ENCODE data around the gene ODAD3.
A peak's percentile ranks its signal among the peaks of the same experiment; 100 is the strongest.
"Not testable (repeated sequence)": the region's sequence is repeated elsewhere in the genome, so short reads cannot be mapped to it uniquely, and the experiment has no call there.

ODAD3 gene

GRCh38 chr19:11435057-11435832 is at the start of gene ODAD3, which contains the start of gene PRKCSH:
TSS of gene ODAD3 (minus strand) at chr19:11435121. CDS start at chr19:11435016, 105 bp downstream.
TSS of gene PRKCSH (plus strand) at chr19:11435635. CDS start at chr19:11436118, 483 bp downstream.
- DNase-seq = peak; percentile 99

DNA sequence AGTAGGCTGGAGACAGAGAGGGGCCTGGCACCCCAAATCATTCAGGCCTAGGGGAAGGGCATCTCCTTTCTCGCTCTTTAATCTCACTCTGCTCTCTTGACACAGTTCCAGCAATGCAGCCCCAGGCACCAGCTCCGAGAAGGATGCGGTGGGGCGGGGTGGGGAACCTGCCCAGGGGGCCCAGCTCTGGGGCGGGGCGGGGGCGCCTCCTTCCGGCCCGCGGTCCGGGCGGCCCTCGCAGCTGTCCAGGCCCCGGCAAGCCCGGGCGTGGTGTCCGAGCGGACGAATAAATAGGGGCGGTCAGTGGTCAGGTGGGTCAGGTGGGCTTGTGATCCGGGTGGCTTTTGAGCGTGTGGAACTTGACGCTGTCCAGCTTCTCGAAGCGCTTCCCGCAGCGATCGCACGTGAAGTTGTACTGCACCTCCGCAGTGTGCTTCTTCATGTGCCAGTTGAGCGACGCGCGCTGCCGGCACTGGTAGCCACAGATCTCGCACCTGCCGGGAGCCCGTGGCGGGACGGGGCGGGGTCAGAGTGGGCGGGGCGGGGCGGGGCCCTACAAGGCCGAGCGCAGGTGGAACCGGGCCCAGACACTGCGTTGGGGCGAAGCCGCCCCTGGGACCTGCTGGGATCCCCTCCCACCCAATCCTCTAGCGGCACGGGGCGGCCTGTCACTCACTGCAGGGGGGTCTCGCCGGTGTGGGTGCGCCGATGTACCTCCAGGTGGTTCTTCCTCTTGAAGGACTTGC is 48.6 kb upstream of the ODAD3 start:
- DNase-seq = no peak

GRCh38 chr19:11482384-11483050 is 47.6 kb upstream of the ODAD3 start:
- peak; percentile 86 for DNase-seq

DNA sequence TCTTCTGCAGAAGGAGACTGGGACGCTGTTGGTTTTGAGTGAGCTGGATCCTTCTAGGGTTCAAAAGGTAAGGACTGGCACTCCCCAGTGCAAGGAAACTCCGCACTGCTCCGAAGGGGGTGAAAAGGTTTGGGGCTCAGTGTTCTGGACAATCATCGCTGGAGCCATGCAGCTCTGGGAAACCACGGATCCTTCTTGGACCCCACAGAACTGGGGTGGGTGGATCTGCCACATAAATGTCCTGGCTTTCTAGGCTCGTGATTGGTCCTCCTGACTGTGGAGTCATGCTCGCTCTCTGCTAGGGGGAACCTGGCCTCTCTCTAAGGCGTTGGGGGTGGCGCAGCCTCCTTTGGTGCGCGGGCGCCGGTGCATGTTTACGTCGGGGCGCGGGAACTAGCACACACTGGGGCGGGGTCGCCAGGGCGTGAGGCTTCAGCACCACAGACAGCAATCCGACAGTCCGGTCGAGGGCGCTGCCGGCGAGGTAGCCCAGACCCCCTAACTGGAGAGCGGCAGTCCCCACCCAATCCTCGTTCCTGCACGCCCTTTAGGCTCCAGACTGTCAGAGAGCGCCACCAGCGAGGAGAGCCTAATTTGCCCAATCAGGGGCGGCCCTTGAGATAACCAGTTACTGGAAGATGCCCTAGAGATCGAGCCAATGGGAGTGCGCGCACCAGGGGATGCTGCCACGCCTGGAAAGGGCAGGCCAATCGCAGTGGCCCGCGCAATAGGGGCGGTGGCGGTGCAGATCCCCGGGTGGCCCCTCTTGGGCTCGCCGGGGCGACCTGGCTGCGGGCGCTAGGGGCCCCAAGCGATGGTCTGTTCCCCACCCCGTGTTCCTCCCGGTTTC is 46.8 kb upstream of the ODAD3 start:
- DNase-seq = peak; percentile 92

- DNase-seq = peak; percentile 21
Observed at GRCh38 chr19:11480715-11481533, 46.0 kb upstream of the ODAD3 start, which contains the start of gene ELAVL3. TSS of gene ELAVL3 (minus strand) at chr19:11481046. CDS start at chr19:11480608, 438 bp downstream.

DNA sequence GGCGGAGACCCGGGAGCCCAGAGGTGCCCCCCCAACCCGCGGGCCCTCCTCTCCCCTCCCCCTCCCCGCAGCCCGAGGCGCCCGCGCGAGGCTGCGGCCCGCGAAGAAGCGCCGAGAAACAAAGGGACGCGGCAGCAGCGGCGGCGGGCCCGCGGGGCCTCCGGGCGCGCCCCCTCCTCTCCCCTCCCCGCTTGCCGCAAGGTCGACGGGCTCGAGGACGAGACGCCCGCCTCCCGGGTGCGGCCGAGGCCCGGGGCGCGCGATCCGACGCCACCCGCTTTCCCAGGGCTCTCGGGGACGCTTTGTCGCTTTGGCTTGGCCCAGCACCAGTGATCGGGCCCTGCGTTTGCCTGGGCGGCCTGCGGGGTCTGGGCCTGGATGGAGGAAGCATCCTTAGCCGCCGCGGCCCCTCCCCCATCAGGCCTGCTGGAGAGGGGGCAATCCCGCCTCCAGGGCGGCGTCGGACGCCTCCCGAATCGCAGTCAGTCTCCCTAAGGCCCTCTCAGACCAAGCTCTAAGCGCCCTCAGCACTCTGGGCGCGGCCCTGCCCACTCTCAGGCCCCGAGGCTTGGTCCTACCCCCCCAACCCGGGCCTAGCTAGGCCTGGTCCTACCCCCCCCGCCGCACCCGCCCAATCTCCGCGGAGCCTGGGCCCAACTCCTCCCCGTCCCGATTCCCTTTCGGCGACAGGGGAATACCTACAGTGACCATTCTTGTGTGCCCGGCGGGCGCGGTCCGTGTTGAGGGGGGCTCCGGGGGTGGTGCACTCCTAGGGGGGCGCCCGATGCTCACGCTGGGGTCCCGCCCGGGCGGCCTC is 45.2 kb upstream of the ODAD3 start:
- no peak for DNase-seq

GRCh38 chr19:11479090-11479897 is 44.4 kb upstream of the ODAD3 start:
- no peak for DNase-seq

DNA sequence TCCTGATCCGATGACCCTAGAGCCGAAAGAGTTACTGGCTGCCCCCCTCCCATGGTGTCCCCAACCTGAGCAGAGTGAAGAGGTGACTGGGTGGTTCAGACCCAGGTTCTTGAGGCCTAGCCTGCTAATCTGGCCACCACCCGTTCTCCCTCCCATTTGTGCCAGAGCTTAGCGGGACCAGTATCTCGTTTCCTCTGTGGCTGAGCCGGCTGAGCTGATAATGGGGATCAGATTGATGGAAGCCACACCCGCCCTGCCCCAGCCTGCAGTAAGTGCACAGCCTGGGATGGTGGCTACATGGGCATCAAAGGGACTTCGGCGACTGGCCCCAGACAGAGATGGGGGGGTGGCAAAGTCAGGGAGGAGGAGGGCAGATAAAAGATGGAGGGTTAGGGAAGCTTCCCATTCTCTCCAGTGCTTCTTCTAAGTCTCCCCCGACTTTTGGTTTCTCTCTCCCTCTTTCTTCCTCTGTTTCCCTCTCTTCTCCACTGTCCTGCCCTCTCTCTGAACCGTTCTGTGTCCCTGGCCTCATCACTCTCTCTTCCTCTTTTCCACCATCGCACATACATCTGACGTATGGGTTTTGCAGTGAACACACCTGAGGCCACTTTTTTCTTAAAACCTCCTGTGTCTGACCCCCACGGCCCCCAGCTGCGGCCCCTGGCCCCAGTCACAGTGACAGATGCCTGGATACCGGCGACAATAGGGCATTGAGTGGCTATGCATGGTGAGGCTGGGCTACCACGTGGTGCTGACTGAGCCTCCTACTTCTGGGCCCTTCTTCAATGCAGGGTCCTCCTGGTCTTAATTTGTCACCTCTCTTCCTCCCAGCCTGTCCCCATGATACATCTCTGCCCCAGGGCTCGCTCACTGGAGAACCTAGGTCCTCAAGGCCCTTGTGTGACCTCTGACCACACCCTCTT is 43.5 kb upstream of the ODAD3 start:
- no peak for DNase-seq

DNA sequence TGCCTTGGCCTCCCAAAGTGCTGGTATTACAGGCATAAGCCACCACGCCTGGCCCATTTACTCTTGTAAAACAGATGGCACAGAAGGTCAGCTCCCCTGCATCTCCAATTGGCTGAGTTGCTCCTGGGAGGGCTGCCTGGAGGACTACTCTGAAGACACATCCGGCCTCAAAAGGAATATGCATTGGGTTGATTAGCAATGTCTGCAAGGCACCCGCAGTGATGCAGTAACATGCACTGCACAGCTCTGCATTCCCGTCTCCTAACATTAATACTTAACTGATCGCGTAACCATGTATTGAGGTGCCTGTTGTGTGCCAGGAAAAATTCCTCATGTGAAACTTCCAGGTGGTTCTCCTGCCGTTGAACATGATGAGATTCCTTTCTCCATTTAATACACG is 40.9 kb upstream of the ODAD3 start:
- DNase-seq = no peak

GRCh38 chr19:11475343-11475742 is 40.4 kb upstream of the ODAD3 start:
- DNase-seq = not testable (repeated sequence)

DNA sequence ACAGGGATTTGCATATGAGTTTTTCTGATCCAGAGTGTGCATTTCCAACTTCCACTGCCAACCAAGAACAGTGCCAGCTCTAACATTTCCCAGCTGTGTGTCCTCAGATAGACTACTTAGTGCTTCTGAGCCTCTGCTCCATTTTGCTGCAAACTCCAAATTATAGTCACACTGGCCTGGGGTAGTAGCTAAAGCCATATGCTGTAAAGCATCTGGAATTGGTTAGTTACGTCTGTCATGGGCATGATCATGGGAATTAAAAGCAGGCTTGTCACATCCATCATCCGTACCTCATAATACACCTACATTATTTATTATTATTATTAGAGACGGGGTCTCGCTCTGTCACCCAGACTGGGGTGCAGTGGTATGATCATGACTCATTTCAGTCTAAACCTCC is 38.8 kb upstream of the ODAD3 start:
- no peak for DNase-seq

GRCh38 chr19:11468266-11468845 is 33.4 kb upstream of the ODAD3 start:
- DNase-seq = not testable (repeated sequence)

GRCh38 chr19:11465600-11465999 is 30.7 kb upstream of the ODAD3 start:
- DNase-seq = no peak

- DNase-seq = no peak
Observed at GRCh38 chr19:11464333-11465265, 29.7 kb upstream of the ODAD3 start.

DNA sequence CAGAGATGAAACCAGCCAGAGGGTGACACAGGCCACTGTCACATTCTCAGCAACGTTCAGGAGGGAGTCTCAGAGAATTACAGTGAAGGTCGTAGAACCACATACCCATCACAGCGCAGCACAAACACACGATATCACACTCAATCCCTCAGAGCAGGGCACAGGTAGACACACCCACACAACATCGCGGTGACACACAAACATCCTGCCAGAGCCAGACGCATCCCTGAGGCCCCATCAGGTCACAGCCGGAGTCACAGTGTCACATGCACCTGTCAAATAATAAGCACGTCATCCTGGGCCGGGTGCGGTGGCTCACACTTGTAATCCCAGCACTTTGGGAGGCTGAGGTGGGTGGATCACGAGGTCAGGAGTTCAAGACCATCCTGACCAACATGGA is 28.5 kb upstream of the ODAD3 start:
- DNase-seq = no peak

GRCh38 chr19:11461453-11461852 is 26.5 kb upstream of the ODAD3 start:
- no peak for DNase-seq

- no peak for DNase-seq
Observed at GRCh38 chr19:11460207-11460606, 25.3 kb upstream of the ODAD3 start.

Measured in NCI-H774 (cell line).